Activated T-cell treated with anti-CD3 and anti-CD28 coated beads for 1 hour (primary cell): ENCODE measurements around the gene CFAP99.
A peak's percentile ranks its signal among the peaks of the same experiment; 100 is the strongest.
"Not testable (repeated sequence)": the region's sequence is repeated elsewhere in the genome, so short reads cannot be mapped to it uniquely, and the experiment has no call there.

Source experiments
- DNase-seq: peaks from one replicate; pipeline ENCODE4 v3.0.0-alpha.2; 2020; ENCODE audit warnings: low read depth

The CFAP99 gene

DNA sequence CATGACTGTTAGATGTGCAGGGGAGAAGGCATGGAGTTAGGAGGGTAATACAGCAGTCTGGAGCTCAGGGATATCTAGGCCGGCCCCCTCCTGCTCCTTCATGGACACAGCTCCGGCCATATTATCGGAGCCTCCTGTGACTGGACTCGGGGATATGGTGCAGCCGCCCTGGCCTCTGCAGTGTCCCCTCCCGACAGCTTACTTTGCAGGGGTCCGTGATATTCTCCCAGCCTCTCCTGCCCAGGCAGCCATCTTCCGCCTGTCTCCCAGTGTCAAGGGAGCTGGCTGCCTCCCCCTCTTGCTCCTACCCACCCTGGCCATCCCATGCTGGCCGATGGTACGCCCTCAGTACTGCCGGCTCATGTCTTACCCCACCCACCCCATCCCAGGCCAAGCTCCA lies 30.3 kb downstream of the CFAP99 start:
- no peak for DNase-seq

DNA sequence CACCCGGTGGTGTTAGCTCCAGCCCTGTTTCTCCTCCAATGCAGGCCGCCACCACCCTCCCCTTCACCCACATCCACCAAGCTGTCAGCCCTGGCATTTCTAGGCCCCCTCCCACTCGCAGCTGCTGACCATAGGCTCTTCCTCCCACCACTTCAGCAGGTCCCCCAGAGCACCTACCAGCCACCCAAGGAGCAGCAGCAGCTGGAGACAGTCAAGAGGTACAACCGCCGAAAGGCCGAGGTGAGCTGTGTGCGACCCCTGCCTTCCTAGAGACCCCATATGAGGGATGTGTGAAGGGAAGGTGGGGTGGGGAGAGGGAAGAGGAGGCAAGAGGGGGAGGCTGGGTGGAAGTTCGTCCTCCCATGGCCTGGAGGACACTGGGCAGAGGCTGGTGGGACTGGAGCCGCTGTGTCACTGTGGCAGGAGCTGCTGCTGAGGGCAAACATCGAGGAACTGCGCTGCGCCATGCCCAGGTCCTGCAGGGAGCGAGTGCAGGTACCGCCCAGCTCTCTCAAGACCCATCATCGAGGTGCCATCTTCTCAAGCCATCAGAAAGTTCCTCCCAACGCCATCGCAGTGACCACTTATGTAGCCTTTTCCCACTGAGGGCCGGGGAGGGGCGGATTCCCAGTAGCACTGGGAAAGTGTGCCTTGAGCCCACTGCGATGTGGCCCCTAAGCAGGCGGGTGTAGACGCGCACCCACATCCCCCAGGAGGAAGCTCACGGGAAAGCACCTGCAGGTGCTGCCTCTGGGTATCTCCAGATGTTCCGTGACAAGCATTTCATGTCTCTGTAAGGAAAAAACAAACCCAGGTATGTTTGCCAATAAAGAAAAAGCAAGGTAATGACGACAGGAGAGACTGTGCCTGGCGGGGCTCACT lies 31.0 kb downstream of the CFAP99 start:
- no peak for DNase-seq

DNA sequence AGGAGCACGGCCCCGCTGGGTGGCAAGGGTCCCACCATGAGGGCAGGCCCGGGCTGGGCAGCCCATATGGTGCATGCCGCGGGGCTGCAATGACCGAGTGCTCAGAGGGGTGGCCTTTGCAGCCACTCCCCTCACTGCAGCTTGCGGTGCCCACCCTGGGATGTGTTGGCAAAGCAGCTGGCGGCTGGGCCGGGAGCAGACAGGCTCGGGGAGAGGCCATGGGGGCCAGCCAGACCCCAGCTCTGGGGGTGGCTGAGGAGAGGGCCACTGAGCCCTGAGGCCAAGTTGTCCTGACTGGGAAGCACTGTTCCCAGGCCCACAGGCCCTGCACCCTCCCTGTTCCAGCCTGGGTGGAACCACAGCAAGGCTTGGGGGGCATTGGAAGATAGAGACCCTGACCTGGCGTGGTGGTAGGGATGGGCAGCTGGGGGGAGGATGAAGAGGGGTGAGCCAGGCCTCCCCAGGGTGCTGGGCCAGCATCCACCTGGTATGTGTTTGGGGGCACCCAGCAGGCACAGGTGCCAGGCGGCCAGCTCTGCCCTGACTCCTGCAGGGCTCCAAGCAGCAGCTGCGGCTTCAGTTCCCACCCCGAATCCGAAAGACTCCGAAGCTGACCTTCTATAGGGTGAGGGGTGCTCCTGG lies 31.8 kb downstream of the CFAP99 start:
- no peak for DNase-seq

DNA sequence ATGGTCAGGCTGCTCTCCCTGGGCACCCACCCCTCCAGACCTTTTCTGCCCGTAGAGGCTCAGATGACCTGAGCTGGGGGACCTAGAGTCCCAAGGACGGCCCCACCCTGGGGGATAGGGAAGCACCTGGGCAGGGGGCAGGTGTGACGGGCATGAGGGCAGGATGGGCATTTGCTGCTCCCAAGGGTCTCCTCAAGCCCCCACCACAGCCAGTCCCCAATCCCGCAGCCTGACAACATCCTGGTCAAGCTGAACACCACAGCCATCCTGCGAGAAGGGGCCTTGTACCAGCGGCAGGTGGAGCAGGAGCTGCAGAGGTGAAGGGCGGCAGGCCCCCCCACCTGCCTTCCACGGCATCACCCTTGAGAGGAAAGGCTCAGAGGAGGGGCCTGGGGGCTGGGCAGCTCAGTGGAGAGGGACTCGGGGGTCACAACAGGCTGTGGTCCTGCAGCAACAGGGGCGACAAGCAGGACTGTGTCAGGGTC lies 32.3 kb downstream of the CFAP99 start:
- DNase-seq: no peak

DNA sequence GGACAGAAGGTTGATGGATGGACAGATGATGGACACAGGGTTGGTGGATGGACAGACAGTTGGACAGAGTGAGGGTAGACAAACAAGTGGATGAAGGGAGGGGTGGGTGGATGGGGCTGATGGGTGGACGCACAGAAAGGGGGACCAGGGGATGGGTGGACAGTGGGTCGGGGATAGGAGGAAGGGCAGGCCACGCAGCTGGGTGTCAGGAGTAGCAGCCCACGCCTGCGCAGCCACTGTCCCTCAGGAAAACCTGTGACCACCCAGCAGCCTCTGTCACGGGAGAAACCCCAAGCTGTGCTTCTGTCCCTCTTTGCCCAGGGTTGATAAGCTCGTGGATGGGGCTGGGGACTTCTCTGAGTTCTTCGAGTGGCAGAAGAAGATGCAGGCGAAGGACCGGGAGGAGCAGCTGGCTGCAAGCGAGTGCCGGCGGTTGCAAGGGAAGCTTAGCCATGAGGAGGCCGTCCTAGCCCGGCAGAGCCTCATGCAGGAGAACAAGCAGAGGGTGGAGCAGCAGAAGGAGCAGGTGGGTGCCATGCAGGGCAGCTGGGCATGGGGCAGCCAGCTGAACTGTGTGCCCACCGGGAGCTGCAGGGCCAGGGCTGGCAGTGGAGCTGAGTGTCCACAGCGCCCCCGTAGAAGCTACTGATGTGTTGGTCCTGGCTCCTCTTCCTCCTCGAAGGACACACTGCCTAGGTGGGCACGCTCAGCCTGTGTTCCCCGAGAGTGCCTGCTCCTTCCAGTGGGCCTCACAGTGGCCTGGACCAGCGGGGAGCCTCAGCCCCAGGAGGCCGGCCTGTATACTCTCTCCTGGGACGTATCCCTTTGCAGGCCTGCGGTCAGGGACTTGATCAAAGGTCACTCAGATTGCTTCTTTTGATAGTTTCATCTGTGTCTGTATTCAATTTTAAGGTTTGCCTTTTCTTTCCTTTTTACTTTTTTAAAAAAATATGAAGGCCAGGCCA lies 33.3 kb downstream of the CFAP99 start:
- no peak for DNase-seq

DNA sequence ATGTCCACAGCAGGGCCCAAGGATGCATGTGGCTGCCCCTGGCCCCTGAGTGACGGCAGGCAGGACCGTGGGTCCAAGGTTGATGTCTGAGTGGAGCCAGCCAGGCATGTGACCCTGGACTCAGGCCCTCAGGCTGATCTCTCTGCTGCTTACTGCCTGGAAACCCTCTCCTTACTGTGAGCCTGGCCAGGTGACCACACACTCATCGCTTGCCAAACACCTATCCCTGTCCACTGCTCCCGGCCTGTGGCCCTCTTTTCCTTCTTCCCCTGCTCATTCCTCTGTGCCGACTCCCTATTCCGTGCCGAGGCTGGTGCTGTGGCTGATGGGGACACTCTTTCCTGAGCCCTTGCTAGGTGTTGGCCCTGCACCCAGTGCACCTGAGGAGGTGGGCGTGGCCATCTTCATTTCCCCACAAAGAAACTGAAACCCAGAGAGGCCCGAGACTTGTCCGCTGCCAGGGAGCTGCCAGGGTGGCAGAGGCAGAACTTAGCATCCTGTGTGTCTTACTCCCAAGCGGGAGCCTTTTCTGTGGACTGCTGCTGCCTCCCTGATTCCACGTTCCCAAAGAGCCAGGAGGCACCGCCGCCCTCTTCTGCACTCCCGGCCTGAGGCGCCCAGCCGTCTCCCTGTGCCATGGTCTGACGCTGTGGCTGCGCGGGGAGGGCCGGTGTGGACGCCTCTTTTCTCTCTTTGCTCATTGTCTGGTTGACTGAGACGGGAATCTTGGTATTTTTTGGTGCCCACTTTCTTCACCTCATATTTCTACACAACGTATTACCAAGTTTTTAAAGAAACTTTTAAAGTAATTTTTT lies 38.9 kb downstream of the CFAP99 start:
- DNase-seq: no peak

DNA sequence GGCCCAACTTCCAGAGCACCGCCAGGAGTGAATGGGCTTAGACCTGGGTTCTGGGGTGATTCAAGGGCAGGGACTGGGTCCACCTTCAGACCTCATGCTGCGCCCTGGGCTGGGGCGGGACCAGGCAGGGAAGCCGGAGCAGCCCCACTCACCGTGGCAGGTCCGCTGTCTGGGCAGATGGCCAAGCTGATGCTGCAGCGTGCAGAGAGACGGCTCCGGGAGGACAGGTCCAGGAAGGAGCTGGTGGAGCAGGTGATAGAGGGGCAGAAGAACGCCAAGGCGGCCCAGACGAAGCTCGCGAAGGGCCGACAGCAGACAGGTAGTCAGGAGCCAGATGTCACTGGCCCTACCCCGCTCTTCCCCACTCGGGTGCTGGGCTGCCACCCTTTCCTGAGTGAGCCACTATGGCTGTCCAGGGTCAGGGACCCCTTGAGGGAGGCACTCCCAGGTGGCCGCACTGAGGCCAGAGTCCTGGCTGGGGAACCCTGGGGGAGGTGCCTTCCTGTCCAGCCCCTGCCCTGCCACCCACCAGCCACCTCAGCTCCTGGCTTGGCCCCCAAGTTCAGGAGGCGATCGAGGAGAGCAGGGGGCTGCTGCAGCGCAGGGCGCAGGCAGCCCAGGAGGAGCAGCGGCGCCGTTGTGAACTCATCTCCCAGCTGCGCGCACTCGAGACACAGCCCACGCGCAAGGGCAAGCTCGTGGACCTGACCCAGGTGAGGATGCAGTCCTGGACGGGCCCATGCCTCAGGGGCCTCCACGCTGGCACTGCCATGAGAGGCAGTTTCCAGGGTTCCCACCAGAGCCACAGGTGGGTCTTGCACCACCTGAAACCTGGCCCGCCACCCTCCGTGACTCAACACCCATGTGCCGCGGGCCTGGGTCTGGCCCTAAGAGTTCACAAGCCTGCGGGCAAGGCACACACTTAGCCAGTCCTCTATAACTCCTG lies 40.1 kb downstream of the CFAP99 start:
- no peak for DNase-seq

DNA sequence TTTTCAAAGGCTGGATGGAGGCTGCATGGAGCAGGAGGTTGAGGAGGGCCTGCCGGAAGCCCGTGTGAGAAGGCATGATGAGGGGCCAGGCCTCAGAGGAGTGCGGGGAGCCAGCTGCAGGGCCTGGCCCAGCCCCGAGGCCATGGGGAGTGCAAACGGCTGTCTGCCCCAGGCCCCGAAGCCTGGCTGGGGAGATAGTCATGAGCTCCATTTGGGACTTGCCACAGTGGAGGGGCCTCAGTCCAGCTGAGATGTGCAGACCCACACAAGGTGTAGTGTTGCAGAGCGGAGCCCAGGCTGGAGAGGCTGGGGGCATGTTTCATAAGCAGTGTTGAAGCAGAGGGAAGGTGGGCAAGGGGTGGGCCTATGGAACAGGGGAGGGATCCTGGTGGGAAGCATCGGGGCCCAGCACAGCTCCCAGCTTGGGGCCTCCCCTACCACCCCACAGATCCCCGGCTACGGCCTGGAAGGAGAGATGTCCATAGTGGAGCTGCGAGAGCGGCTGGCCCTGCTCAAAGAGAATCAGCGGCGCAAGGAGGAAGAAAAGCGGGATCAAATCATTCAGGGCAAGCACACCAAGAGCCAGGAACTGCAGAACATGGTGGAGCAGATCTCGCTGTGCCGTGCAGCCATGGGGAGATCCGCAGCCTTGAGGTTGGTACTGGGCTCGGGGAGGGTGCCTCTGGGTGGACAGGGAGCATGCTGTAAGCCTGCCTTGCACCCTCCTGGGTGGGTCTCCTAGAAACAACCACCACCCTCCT lies 41.0 kb downstream of the CFAP99 start:
- DNase-seq: no peak

DNA sequence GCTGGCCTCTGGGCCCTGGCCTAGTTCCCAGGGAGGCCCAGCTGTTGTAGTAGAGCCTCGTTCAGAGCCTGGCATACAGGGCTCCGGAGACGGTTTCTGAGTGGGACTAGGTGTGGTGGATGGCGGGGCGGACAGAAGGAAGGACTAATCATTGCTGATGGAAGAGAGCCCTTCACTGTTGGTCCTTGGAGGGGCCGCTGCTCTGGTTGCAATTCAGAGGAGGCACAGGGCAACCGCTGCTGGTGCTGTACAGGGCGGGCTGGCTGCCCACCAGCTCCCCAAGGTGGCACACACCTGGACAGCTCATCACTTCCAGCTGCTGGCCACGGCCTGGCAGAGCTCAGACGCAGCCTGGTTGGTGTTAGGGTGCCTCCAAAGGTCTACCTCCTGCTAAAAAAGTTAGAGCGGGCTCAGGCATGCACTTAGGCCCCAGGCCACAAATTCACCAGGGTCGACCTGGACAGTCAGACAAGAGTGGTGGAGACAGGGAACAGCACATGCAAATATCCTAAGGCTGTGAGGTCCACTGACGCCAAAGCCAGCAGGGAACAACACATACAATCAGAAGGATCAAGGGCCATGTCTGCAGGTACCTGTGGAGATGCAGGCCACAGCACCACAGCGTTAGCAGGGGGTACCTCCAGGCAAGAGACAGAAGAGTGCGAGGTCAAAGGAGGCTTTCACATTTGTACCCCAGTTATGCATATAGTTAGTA lies 42.6 kb downstream of the CFAP99 start:
- DNase-seq: no peak

DNA sequence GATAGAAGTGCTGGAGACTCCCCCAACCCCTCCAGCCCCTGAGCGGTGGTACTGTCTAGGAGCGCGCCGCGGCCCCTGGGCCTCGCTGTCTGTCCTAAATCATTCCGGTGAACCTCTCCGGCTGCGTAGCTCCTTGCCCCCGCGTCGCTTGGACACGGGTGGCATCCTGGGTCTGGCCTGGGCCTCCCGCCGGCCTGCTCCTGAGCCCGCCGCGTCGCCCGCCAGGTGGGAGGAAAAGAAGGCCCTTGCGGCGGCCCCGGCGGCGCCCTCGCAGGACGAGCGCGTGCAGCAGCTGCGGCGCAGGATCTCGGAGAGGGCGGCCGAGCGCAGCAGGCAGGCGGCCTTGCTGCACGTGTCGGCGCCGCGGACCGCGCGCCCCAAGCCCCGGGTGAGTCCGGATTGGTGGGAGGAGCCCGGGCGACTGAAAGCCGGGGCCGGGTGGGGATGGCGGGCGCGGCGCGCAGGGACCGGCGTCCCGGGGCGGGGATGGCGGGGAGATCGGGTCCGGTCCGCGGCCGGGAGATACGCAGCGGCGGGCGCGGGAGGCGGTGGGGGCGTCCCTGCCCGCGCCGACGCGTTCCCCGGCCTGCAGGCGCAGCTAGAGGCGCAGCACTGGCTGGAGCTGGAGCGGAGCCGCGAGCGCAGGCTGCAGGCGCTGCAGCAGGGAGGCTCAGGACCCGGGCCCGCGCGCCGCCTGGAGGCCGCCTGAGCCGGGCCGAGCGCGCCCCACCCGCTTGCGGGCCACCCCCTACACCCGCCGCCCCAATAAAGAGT lies 43.6 kb downstream of the CFAP99 start:
- peak; percentile 58 for DNase-seq

DNA sequence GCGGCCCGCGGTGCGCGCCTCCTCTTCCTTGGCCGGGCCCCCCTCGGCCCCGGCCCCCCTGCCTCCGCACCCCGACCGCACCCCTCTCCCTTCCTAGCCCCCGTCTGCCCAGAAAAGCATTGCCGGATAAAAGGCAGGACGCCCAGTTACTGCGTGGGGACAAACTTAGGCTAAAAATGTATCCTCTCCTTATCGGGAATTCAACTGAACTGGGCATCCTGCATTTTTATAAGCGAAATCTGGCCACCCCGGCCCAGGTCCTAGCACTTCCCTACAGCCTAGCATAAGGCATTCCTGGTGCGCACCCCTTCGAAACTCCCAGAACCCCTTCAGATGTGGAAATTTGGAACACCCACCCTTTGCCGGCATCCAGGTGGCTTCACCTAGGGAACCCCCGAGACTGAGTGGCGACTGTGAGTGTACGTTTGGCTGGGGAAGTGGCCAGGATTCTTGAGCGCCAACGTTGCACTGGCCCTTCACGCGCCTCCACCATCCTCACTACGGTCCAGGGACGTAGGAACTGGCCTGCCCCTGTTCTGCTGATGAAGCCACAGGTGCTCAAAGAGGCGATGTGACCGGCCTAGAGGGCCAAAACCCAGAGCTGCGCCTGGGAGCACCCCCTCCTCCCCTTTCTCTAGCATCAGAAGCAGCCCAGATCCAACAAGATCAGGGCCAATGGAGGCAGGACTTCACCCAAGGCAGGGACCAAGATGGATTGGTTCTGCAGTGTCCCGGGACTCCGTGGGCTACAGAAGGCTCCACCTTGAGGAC lies 44.4 kb downstream of the CFAP99 start:
- no peak for DNase-seq

DNA sequence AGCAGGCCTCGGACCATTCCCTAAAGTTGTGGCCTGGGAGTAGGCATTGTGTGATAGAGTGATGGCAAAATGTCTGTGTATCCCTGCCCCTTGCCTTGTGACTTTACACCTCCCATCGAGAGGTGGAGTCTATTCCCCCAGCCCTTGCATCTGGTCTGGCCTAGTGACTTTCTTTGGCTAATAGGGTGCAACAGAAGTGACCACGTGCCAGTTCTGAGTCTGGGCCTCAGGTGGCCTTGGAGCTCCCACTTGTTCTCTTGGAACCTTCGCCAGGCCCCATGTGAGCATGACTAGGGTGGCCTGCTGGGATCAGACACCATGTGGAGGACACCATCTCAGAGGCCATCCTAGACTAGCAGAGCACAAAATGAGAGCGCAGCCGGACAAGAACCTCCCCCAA lies 46.3 kb downstream of the CFAP99 start:
- no peak for DNase-seq

DNA sequence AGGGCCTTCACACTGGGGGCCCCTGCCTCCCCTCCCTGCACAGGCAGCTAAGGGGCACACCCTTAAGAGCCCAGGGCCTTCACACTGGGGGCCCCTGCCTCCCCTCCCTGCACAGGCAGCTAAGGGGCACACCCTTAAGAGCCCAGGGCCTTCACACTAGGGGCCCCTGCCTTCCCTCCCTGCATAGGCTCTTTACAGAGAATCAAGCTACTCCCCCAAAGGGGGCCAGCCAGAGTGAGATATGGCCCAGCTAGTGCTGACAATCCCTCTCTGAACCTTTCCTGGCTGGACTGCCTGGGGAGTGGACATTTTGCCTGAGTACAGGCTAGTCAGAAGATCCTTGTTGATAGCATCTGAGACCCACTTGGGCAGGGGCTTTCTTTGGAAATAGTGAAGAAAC lies 46.8 kb downstream of the CFAP99 start:
- not testable (repeated sequence) for DNase-seq

DNA sequence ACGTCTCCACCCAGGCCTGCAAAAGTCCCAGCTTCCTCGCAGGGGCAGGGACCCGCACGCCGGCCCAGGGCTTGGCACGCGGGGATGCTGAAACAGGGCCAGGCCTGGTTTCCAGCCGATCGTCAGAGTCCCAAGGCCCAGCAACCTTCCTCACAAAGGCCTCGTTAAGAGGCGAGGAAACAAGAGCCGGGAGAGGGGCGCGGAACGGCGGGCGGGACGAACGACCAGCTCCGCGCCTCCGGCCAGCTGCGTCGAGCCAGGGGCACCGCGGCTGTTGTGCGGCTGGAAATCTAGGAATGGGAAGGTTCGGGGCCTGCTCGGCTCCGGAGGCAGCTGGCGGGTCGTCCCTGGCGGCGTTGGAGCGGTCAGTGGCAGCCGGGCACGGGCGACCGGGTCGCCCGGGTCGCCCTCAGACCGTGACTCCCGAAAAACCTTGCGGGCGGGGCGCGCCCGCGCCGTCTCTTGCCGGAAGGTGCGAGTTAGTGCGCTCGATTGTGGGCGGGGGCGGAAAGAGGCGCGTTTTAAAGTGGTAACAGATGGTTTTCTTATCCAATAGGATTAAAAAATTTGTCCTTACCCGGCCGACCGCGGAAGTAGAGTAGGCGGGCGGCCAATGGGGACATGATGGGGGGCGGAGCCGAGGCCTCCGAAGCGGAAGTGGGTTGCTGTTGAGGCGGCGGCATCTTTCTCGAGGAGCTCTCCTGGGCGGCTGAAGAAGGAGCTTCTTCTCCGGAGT lies 49.9 kb downstream of the CFAP99 start, which contains the start of gene RNF4:
TSS of gene RNF4 (plus strand) at position 651 of the 736 bp plus-strand sequence. CDS start 21,388 bp downstream, outside the sequence.
- peak; percentile 90 for DNase-seq

DNA sequence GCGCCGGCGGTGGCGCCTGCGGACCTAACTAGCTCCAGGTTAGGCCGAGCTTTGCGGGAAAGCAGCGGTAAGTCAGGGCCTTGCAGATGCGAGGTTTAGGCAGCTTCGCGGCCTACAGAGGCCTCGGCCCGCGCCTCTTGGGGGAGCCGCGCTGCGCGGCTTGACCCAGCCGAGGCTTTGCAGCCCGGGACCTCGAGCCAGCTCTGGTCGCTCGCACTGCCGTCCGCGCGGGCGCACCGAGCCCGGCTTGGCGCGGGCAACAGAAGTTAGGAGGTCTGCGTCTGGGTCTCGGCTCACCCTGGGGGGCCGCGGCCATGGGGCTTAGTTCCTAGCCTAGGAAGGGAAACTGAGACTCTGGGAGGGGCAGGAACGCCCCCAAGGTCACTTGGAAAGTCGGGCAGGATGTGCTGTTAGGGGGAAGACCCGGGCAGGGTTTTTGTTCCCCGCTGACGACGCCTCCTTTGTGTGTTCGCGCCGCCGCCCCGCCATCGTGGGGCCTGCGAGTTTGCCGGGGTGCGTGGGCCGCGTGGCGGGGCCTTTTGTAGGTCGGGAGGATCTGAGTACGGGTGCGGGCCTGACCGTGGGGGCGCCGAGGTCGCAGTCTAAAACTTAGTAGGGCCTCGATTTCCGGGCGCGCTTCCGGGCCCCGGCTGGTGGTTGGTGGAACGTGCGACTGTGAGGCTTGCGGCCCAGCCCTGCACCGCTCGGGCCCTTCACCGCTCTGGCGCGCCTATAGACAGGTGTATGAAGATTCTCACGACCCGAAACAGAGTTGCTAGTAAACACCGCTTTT lies 50.6 kb downstream of the CFAP99 start:
- peak; percentile 60 for DNase-seq

DNA sequence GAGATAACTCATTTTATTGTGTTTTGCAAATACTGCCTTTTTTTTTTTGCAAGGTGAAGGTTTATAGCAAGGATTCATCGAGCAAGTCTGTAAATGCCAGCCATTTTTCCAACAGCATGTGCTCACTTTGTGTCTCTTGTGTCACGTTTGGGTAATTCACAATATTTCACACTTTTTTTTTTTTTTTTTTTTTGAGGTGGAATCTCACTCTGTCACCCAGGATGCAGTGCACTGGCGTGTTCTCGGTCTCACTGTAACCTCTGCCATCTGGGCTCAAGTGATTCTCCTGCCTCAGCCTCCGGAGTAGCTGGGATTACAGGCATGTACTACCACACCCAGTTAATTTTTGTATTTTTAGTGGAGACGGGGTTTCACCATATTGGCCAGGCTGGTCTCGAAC lies 52.0 kb downstream of the CFAP99 start:
- DNase-seq: no peak
